ENCODE measurements around the gene ATP1A2. TPM values are rescaled to one million over a fixed set of nuclear protein-coding genes. Genes with fewer than 3 reads are reported as not detected.

Gene ATP1A2
- total and polyA plus RNA-seq, 2 of the 8 experiments (the other 6 are each of a cell fraction or from before 2014, with no cell fraction given) = 39.7 to 40.8 TPM

GRCh38 chr1:160131803-160132565, 16.4 kb downstream of the ATP1A2 start (continued):
- no peak for TF ChIP-seq TBP (IDR thresholded peaks at IDR 0.05; ENCODE audit: low read depth, low read length)
- no peak for TF ChIP-seq RXRA (IDR thresholded peaks at IDR 0.05; ENCODE audit: insufficient read depth, low read depth, low read length)
- no peak for TF ChIP-seq RNF2 (IDR thresholded peaks at IDR 0.05; ENCODE audit: borderline replicate concordance, low read depth, low read length, missing control alignments, poor library complexity, severe bottlenecking)
- TF ChIP-seq CBX5 (IDR thresholded peaks at IDR 0.05; ENCODE audit: low read depth, low read length) = no peak
